Keratinocyte (primary cell): ENCODE results near the gene NOP9.

Source experiments
- CTCF ChIP-seq, 3 experiments: IDR thresholded peaks in 1 of 3; conservative IDR thresholded peaks in 1 of 3; optimal IDR thresholded peaks in 1 of 3; 2 replicates in 2 of 3; 3 replicates in 1 of 3; pipeline versions ENCODE3 to v1.5.1; 2011; ENCODE audit warnings: low read length in 3 of 3, mild to moderate bottlenecking in 3 of 3, moderate library complexity in 2 of 3, control low read depth in 1 of 3, inconsistent platforms in 1 of 3; ENCODE audit not compliant: insufficient read depth in 2 of 3; ENCODE audit errors: extremely low read depth in 1 of 3
- EZH2 ChIP-seq: IDR thresholded peaks from one replicate; pipeline ENCODE4 v1.6.1; 2012; ENCODE audit warnings: inconsistent platforms, mild to moderate bottlenecking, low read length, moderate library complexity

- no peak for TF ChIP-seq CTCF (optimal IDR thresholded peaks at IDR 0.05 in 1 of 3, IDR thresholded peaks at IDR 0.05 in 1 of 3, conservative IDR thresholded peaks at IDR 0.05 in 1 of 3; ENCODE audit: extremely low read depth in 1 of 3, insufficient read depth in 2 of 3, low read length in 3 of 3)
- TF ChIP-seq EZH2, result no peak
Measured at GRCh38 chr14:24325041-24325530, 25.4 kb downstream of the NOP9 start.
